ENCODE measurements around the gene TTC33. TPM values are rescaled to one million over a fixed set of nuclear protein-coding genes. Genes with fewer than 3 reads are reported as not detected.

The TTC33 gene
- total RNA-seq, 4 donors from 2014 or later = 20.2 to 49.0 (median 32.6) TPM

- TF ChIP-seq CTCF (IDR thresholded peaks at IDR 0.05 in 4 of 5, conservative IDR thresholded peaks at IDR 0.05 in 1 of 5) (no peak), POLR2A (IDR thresholded peaks at IDR 0.05) (no peak)
- peaks cover 14 to 24% of the 10 kb centered on the region in 2 donors for H3K4me1 ChIP-seq
- peak overlapping the region; percentile 32 to 87 (median 62) for H3K27ac ChIP-seq
- H3K4me3 ChIP-seq = no peak overlapping the region
- no peaks in the 10 kb centered on the region for H3K36me3 ChIP-seq
- H3K27me3 ChIP-seq = peaks cover 0 to 4% (median 4%) of the 10 kb centered on the region in 3 donors
- DNase-seq (no peak), ATAC-seq (peak; percentile 82 to 87)
- no peaks in the 10 kb centered on the region for H3K9me3 ChIP-seq
- in situ Hi-C loops (cut with MboI; ENCODE audit: low sequenced_read_pairs in 4 of 4) (loop anchor here (5.0 to 25.0 kb wide), 7 partner anchors 302 to 1112 kb away; no protein-coding TSS in a partner anchor), intact Hi-C loops (cut with DNase I; ENCODE audit: low total_unique reads) (loop anchor here (2.0 to 5.0 kb wide), 3 partner anchors 47 to 742 kb away; no protein-coding TSS in a partner anchor)
Observed at GRCh38 chr5:40689438-40689837, 66.3 kb downstream of the TTC33 start.

GRCh38 chr5:40688996-40689395, 66.8 kb downstream of the TTC33 start:
- ATAC-seq (no peak), DNase-seq (no peak)
- in situ Hi-C loops (cut with MboI; ENCODE audit: low sequenced_read_pairs in 4 of 4) = loop anchor here (5.0 to 25.0 kb wide), 7 partner anchors 302 to 1112 kb away; no protein-coding TSS in a partner anchor
- peak overlapping the region; percentile 32 to 87 (median 62) for H3K27ac ChIP-seq
- no peak overlapping the region for H3K4me3 ChIP-seq
- TF ChIP-seq POLR2A (IDR thresholded peaks at IDR 0.05) = no peak
- TF ChIP-seq CTCF (IDR thresholded peaks at IDR 0.05 in 4 of 5, conservative IDR thresholded peaks at IDR 0.05 in 1 of 5) = no peak
- H3K4me1 ChIP-seq = peaks cover 14 to 24% of the 10 kb centered on the region in 2 donors
- H3K27me3 ChIP-seq = peaks cover 0 to 8% (median 7%) of the 10 kb centered on the region in 3 donors
- no peaks in the 10 kb centered on the region for H3K36me3 ChIP-seq
- H3K9me3 ChIP-seq = no peaks in the 10 kb centered on the region
- intact Hi-C loops (cut with DNase I; ENCODE audit: low total_unique reads) = loop anchor here (1.0 to 5.0 kb wide), 5 partner anchors 48 to 1110 kb away; no protein-coding TSS in a partner anchor

- Histone ChIP-seq H3K4me3 (peak overlapping the region in 2 of 4 donors; percentile 18 to 78), H3K9me3 (no peaks in the 10 kb centered on the region), H3K4me1 (peaks cover 14 to 24% of the 10 kb centered on the region in 2 donors), H3K36me3 (no peaks in the 10 kb centered on the region), H3K27ac (peak overlapping the region; percentile 32 to 87 (median 62)), H3K27me3 (peaks cover 0 to 11% (median 7%) of the 10 kb centered on the region in 3 donors)
- peak; percentile 71 to 75 for DNase-seq
- in situ Hi-C loops (cut with MboI; ENCODE audit: low sequenced_read_pairs in 4 of 4) (loop anchor here (5.0 to 25.0 kb wide), 7 partner anchors 301 to 1111 kb away; no protein-coding TSS in a partner anchor), intact Hi-C loops (cut with DNase I; ENCODE audit: low total_unique reads) (loop anchor here (1.0 to 5.0 kb wide), 5 partner anchors 49 to 1109 kb away; no protein-coding TSS in a partner anchor)
- no peak for TF ChIP-seq POLR2A (IDR thresholded peaks at IDR 0.05)
- peak; percentile 82 to 90 (median 87) for TF ChIP-seq CTCF (IDR thresholded peaks at IDR 0.05 in 4 of 5, conservative IDR thresholded peaks at IDR 0.05 in 1 of 5)
- ATAC-seq = peak; percentile 89 to 91
Observed at GRCh38 chr5:40688127-40688761, 67.5 kb downstream of the TTC33 start.

- Histone ChIP-seq H3K36me3 (no peaks in the 10 kb centered on the region), H3K9me3 (no peaks in the 10 kb centered on the region), H3K4me1 (peaks cover 14 to 24% of the 10 kb centered on the region in 2 donors), H3K4me3 (peak overlapping the region in 1 of 4 donors; percentile 78), H3K27me3 (peaks cover 1 to 19% (median 16%) of the 10 kb centered on the region in 3 donors), H3K27ac (peak overlapping the region; percentile 19 to 87 (median 54))
- DNase-seq = no peak
- no peak for ATAC-seq
- in situ Hi-C loops (cut with MboI; ENCODE audit: low sequenced_read_pairs in 4 of 4) (loop anchor here (5.0 to 25.0 kb wide), 7 partner anchors 300 to 1110 kb away; no protein-coding TSS in a partner anchor), intact Hi-C loops (cut with DNase I; ENCODE audit: low total_unique reads) (loop anchor here (5.0 kb wide), 2 partner anchors 665 to 740 kb away; no protein-coding TSS in a partner anchor)
- no peak for TF ChIP-seq POLR2A (IDR thresholded peaks at IDR 0.05)
- TF ChIP-seq CTCF (IDR thresholded peaks at IDR 0.05 in 4 of 5, conservative IDR thresholded peaks at IDR 0.05 in 1 of 5) = no peak
Observed at GRCh38 chr5:40687321-40687720, 68.4 kb downstream of the TTC33 start.
